HG03280 (cell line): Measurements from ENCODE around the gene SH3GL2.

Source experiments
- ATAC-seq: cut with Tn5 transposase; IDR thresholded peaks from one replicate; pipeline ENCODE4 v1.9.1; 2021; ENCODE audit warnings: mild to moderate bottlenecking, moderate library complexity; ENCODE audit not compliant: unreplicated experiment

The SH3GL2 gene

DNA sequence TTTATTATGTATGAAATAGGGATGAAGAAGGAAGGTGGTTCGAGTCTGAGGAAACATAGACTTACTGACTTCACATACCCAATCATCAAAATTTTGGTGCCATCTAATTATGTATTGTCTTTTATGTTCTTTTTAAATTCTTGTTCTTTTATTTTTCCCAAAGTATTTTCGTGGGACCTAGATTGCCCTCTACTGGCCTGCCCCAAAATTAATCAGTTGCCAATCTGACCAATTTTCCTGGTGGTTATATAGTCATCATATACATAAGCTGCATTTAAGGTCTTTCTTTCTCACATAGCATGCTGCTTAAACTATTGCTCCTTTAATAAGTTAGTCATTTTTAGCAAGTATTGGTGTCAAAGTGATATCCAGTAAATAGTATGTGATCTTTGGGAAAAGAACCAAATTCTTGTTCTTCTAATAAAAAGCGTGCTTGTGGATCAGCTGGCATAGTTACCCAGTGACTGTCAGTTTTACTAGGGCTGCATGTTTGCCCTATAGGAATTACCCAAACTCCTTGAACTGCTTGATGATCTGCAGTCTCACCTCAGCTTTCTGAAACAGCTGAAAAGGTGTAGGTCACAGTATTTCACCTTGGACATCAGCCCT, 223.5 kb downstream of the SH3GL2 start:
- ATAC-seq: no peak

DNA sequence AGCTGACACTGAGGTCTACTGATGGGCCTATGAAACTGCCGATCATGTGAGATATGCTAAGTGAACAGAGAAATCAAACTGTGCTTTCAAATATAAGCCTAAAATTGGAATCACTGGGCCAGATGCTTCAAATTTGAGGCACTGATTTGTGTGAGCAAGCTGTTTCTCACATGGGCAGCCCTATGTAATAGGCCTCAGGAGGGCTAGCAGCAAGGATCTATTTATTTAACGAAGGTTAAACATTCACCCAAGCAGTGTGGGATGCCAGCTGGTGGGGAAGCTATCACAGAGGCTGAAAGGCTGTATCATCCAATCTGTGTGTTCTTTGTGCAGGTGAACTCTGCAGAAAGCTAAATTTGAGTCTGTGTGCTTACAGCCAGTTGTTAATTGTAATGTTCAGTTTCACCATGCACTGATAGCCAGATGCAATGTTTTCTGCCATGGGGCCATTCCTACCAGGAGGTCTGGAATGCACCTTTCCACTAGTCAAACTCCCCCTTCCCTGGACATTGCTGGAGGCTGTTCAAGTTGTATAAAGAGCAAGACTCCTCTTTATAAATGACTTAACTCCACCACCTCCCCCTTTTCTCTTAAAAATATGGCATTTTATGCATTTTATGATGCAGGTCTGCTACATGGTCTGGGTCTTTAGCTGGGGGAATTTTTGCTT, 228.9 kb downstream of the SH3GL2 start:
- ATAC-seq: no peak

DNA sequence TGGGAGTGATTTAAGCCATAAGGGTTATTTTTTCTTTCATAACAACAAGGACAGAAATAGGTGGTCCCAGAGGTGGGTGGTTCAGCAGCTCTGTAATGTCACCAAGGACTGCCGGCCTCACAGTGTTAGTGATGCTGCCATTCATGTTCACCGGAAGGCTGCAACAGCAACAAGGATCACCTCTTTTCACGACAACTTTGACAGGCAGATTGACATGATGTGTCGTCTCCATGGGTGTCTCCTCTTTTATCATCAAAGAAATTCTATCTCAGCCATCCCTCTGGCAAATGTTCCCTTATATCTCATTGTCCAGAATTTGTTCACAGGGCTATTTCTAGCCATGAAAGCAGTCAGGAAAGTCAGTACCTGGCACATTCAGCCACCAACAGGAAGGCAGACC, 231.5 kb downstream of the SH3GL2 start:
- ATAC-seq: no peak

DNA sequence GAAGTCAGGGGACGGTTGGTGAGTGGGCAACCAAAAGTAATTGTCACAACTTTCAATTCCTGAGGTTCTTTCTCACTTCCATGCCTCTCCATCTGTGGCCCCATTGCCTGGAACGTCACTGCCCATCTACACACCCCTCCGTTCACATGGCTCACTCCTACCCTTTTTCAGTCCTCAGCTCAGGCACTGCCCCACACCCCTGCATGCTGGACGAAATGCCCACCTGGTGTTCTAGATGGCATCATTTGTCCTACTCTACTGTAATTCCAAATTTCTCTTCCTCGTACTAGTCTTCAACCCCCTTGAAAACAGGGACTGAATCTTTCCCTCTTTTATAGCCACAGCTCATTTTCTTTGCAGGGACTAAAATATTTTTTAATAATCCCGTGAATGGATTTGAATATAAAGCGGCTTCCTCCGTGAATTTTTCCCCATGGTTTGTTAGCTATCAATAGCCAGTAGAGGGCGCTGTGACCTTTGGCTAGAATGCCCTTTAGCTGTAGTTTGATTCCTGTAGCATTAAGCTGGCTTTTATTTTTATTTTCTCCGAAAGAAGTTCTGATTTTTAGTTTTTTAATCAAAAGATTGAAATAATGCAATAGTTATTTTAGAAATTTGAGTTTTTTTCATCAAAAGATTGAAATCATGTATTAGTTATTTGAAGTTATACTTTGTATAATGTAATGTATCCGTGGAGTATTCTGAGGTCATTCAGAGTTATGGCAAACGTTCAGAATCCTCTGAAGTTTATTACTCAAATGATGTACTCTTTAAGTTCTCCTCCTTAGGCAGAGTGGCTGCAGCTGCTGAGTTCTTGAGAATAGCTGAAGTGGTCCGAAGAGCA, 232.1 kb downstream of the SH3GL2 start:
- ATAC-seq: peak; percentile 61

DNA sequence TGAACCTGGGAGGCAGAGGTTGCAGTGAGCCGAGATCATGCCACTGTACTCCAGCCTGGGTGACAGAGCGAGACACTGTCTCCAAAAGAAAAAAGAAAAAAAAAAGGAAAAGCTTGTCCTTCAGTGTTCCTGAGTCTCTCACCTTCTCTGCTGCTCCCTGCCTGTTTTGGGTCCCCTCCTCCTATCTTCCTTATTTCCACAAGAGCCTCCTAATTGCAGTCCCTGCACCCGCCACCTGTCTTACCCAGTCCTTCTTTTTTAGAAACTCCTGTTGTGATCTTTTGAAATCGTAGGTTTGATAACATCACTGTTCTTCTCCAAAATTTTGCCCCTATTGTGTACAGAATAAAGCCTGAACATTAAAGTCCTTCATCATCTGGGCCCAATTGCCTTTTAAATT, 234.9 kb downstream of the SH3GL2 start:
- no peak for ATAC-seq

DNA sequence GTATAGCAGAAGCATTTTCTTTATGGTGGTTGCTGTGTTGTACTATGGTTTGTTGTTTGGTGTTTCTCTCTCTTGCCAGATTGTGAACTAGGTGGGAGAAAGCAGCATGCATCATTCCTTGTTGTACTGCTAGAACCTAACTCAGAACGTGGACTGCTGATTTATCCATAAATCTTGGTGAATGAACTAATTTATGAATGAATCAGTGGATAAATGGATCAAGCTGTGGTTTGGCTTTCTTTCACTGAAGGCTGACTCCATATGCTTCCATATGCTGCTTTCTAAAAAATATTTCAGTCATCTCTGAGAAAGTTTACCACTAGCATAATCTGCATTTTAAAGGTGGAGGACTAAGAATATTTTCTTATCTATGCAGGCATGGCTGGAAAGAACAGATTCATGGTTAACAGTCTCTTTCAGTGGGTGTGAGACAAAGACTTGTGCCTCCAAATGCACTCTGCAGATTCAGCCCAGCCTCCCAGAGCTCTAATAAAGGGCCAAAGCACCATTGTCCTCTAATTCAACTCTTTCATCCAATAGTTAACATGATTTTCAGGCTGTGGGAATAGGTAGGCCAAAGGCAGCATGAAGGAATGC, 237.7 kb downstream of the SH3GL2 start:
- ATAC-seq: no peak

DNA sequence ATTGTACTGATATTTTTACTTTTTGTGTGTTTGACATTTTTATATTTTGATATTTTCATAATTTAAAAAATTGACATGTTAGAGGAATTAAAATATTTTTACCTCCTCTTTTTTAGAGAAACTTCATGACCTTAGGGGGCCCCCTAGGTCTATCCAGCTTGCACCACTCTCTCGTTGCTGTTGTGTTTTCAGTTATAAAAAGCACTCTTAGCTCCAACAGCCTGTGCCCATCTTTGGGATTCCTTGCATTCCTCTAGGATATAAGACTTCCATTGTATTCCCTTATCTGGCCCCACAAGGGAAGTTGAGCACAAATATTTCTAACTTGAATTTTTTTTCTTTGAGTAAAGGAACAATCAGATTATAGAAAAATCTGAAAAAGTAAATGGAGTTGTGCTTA, 245.3 kb downstream of the SH3GL2 start:
- ATAC-seq: no peak

DNA sequence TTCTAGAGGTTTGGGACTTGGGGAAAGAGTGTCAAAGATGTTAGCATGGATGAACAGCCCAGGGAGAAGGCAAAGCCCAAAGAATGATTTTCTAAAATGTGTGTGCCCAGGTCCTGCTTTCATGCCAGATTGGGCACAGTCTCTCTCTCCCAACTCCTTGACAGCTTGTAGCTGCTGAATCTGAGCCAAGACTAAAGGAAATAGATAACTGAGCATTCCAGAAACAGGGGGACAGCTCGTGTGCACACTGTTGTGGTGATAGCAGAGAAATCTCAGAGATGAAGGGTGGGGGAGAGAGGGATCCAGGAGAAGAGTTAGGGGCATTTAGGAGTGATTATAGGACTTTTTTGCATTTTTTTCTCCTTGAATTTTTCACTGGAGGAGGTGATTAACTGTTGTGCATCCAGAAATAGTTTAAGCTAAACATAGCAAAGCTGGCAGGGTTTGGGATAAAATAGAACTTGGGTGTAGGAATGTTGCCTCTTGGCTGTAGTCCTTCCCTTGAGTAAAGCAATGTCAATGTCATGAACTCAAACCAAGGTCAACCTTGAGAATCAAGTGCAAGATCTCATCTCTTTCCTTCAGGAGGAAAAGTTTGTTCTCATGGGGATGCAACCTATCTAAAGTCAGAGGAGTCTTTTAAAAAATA, 245.9 kb downstream of the SH3GL2 start:
- ATAC-seq: no peak

DNA sequence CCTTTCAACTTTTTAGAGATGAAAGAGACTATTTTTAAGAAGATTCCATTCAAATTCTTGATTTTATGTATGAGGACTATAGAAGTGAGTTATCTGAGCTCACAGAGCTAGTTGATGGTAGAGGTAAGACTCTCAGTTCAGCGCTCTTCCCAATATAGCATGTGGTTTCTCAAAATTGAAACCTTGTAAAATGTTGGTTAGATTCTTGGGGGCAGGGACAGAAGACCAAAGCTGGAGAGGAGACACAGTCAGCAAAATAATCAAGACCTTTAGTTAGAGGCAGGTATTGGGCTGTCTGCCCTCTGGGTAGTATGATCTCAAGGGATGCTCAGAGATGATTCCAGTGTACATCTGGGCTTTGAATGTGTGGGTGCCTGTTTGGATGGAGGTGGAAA, 246.4 kb downstream of the SH3GL2 start:
- ATAC-seq: no peak

DNA sequence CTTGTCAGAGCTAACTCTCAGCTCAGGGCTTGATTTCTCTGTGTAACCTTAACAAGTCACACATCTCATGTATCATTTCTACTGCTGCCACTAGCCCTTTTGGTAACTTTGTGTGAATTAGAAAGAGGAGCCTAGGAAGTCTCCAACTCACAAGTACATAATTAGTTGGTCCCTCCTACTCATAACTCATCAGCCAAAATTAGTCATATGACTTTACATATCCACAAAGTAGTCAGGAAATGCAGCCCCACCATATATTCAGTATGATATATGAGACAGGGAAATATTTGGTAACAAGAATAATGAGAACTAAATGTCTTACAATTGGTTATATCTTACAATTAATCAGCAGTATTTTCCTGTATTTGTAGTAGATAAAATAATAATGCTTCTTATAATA, 250.2 kb downstream of the SH3GL2 start:
- ATAC-seq: no peak

DNA sequence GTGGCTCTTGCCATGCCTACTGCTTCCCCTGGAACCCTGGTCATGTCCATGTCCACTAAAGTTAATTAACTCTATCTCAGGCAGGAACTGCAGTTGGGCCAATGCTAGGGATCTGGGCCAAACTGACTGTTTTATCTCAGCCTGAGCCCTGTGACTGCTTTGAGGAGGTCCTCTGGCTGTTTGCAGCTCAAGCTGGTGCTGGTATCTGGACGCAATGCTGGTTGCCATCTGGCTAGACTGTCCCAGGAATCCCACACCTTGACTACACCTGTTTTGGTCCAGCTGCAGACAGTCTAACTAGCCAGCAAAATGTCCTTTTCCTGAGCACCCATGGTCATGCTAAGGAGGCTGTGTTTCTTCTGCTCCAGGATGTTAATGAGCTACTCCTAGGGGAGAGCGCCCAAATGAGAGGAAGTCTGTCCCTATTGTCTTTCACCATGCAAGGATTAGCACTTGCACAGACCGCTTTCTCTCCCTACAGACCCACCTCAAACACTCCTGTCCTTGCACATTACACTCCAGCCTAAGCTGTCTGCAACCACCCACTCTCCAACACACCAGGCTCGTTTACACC, 251.0 kb downstream of the SH3GL2 start:
- no peak for ATAC-seq

DNA sequence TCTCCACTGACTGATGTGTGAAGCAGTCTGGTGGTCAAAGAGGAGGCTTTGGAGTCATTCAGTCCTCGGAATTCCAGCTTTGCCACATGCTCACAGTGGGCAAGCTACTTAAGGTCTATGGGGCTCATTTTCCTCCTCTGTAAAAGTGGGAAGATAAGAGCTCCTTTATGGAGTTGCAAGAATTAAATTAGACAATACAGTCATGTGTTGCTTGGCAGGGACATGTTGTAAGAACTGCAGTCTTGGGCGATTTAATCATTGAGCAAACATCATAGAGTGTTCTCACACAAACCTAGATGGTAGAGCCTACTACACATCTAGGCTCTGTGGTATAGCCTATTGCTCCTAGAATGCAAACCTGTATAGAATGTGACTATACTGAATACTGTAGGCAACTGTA, 253.9 kb downstream of the SH3GL2 start:
- ATAC-seq: no peak

DNA sequence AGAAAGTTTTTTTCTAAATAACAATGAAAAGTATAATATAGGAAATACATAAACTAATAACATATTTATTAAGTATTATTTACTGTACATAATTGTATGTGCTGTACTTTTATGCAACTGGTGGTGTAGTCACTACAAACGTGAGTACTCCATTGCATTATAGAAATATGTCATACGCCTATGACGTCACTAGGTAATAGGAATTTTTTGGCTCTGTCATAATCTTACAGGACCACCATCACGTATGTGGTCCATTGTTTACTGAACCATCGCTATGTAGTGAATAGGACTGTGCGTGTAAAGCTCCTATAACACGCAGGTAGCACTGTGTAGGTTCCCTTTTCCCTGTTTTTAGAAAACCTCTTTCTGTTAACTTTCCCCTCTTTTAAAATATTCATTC, 255.0 kb downstream of the SH3GL2 start:
- ATAC-seq: no peak

DNA sequence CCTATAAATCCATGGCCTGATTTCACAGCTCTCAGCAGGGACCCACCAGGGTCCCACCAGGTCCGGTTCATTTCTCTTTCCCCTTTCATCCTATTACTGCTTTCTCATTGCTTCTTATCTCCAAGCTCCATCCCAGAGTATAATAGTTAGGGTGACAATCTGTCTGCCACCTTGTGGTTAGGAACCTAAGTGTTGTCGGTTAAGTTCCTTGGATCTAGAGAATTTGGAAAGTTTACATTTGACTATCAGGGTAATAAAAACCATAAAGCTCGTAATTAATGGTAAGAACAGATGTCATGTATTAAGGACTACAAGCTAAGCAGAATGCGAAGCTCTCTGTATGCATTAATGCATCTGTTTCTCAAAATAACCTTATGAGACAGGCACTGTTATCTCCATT, 259.1 kb downstream of the SH3GL2 start:
- no peak for ATAC-seq

DNA sequence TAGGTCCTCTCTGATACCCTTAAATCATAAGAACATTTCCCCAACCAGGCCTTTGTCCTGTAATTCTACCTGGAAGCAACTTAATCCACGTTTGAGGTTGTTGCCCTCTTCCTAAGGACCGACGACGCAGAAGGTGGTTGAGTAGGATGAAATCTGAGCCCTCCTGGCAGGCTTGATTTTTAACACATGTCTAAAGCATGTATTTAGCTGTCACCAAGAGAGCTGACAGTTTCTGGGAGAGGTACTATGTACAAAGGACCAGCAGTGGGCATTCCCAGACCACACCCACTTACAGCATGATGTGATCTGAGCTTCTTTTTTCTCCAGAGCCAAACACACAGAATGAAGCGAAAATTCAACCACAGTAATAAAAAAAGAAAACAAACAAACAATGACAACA, 260.9 kb downstream of the SH3GL2 start:
- no peak for ATAC-seq

DNA sequence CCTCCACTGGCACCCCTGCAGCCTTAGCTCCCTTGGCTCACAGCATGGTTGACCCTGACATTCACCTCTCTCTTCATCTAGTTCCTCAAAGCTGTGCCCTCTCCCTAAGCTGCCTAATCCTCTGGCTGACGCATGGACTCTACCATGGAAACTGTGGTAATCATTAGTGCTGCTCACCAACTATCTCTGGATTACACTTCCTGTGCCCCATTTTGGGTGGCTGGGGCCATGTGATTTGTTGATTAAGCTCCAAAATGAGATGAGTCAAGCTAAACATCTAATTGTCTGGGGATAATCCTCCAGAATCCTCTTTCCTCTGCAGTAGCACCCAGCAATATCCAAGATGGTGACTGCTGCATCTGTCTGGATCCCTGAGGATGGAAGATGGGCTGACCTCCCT, 264.4 kb downstream of the SH3GL2 start:
- ATAC-seq: no peak
